IMR-90 (cell line): Measurements from ENCODE around the gene OR9G1. TPM values are rescaled to one million over a fixed set of nuclear protein-coding genes. Genes with fewer than 3 reads are reported as not detected.

Experiments
- ATAC-seq: fragments of 200-7000 bp; cut with Tn5 transposase; 2 replicates; pipeline ENCODE4 v1.9.1; 2020; ENCODE audit warnings: low read depth, mild to moderate bottlenecking, moderate library complexity
- BruUV-seq: library from RNA; stranded (reverse); fragments of 400-500 nt; replicated peaks from 2 replicates; lab custom pipeline; 2021; lab: Mats Ljungman, UMichigan
- CTCF ChIA-PET: fragments of 300-600 bp; formaldehyde crosslinking; extraction: SDS; loops from one replicate; lab custom pipeline; 2021; ENCODE audit warnings: antibody characterized with exemption; lab: Yijun Ruan, JAX
- POLR2A ChIA-PET: fragments of 300-600 bp; sonication (Branson Sonifier 250); formaldehyde crosslinking; loops from one replicate; lab custom pipeline; 2022; ENCODE audit warnings: antibody characterized with exemption; ENCODE audit not compliant: unreplicated experiment; lab: Charles Lee
- DNase-seq: peaks from one replicate; pipeline ENCODE4 v3.0.0; 2013
- H2AFZ ChIP-seq: replicated peaks from 2 replicates; pipeline ENCODE3; 2013; ENCODE audit warnings: low read length, mild to moderate bottlenecking; ENCODE audit not compliant: poor library complexity
- H2AK5ac ChIP-seq: 2 replicates; pipeline ENCODE4 v1.6.1; 2013; ENCODE audit warnings: low read depth, low read length, inconsistent platforms
- H2AK9ac ChIP-seq: replicated peaks from 2 replicates; pipeline ENCODE3; 2013; ENCODE audit warnings: mild to moderate bottlenecking, low read depth, low read length, moderate library complexity; ENCODE audit not compliant: poor library complexity
- H2BK120ac ChIP-seq: 2 replicates; pipeline ENCODE4 v1.6.1; 2013; ENCODE audit warnings: low read depth, low read length, inconsistent platforms
- H2BK15ac ChIP-seq: 3 replicates; pipeline ENCODE4 v1.6.1; 2013; ENCODE audit warnings: low read depth, low read length, inconsistent platforms
- H2BK20ac ChIP-seq: 2 replicates; pipeline ENCODE4 v1.6.1; 2013; ENCODE audit warnings: low read depth, mild to moderate bottlenecking, inconsistent platforms, low read length, moderate library complexity
- H2BK5ac ChIP-seq: 2 replicates; pipeline ENCODE4 v1.6.1; 2013; ENCODE audit warnings: mild to moderate bottlenecking, low read depth, low read length, inconsistent platforms; ENCODE audit not compliant: poor library complexity, severe bottlenecking
- H3K14ac ChIP-seq: replicated peaks from 2 replicates; pipeline ENCODE4 v1.6.1; 2013; ENCODE audit warnings: low read depth, low read length, inconsistent platforms
- H3K18ac ChIP-seq: 2 replicates; pipeline ENCODE4 v1.6.1; 2013; ENCODE audit warnings: low read depth, low read length, control low read depth
- H3K23ac ChIP-seq: 2 replicates; pipeline ENCODE4 v1.6.1; 2013; ENCODE audit warnings: low read depth, low read length, inconsistent platforms
- H3K27ac ChIP-seq: 2 replicates; pipeline ENCODE4 v1.5.1; 2013; ENCODE audit warnings: mild to moderate bottlenecking, control low read depth, low read length; ENCODE audit not compliant: insufficient read depth
- H3K27me3 ChIP-seq: 2 replicates; pipeline ENCODE4 v1.6.1; 2013; ENCODE audit warnings: low read length; ENCODE audit not compliant: control insufficient read depth, insufficient read depth
- H3K36me3 ChIP-seq: 2 replicates; pipeline ENCODE4 v1.6.1; 2013; ENCODE audit warnings: low read length, mixed read lengths; ENCODE audit not compliant: control insufficient read depth, insufficient read depth
- H3K4ac ChIP-seq: 2 replicates; pipeline ENCODE4 v1.6.1; 2013; ENCODE audit warnings: low read depth, low read length, inconsistent platforms
- H3K4me1 ChIP-seq: 2 replicates; pipeline ENCODE4 v1.6.1; 2013; ENCODE audit warnings: low read length, mixed read lengths; ENCODE audit not compliant: control insufficient read depth, insufficient read depth
- H3K4me2 ChIP-seq: 2 replicates; pipeline ENCODE4 v1.6.1; 2013; ENCODE audit warnings: low read depth, mild to moderate bottlenecking, control low read depth, low read length, moderate library complexity
- H3K4me3 ChIP-seq: 2 replicates; pipeline ENCODE4 v1.5.1; 2013; ENCODE audit warnings: low read depth, mild to moderate bottlenecking, control low read depth, low read length, moderate library complexity; ENCODE audit not compliant: insufficient read depth
- H3K56ac ChIP-seq: 2 replicates; pipeline ENCODE4 v1.6.1; 2013; ENCODE audit warnings: low read length, inconsistent platforms; ENCODE audit not compliant: insufficient read depth; ENCODE audit errors: extremely low read depth
- H3K79me1 ChIP-seq, 2 experiments: 2 replicates each; pipeline ENCODE4 v1.6.1; 2013; ENCODE audit warnings: low read length in 2 of 2, inconsistent platforms in 1 of 2, low read depth in 1 of 2
- H3K9ac ChIP-seq: 2 replicates; pipeline ENCODE4 v1.6.1; 2013; ENCODE audit warnings: low read depth, low read length, control low read depth
- H3K9me1 ChIP-seq: 2 replicates; pipeline ENCODE4 v1.6.1; 2013; ENCODE audit warnings: low read length, inconsistent platforms; ENCODE audit not compliant: insufficient read depth
- H3K9me3 ChIP-seq: 2 replicates; pipeline ENCODE4 v1.6.1; 2013; ENCODE audit warnings: low read length; ENCODE audit not compliant: control insufficient read depth, insufficient read depth
- H4K20me1 ChIP-seq: 2 replicates; pipeline ENCODE4 v1.6.1; 2013; ENCODE audit warnings: low read length, inconsistent platforms; ENCODE audit not compliant: insufficient read depth
- H4K5ac ChIP-seq: 2 replicates; pipeline ENCODE4 v1.6.1; 2013; ENCODE audit warnings: mild to moderate bottlenecking, low read depth, low read length, control low read depth
- H4K8ac ChIP-seq, 2 experiments: 2 replicates each; pipeline ENCODE4 v1.6.1; 2013; ENCODE audit warnings: low read depth in 2 of 2, low read length in 2 of 2, control low read depth in 1 of 2, inconsistent platforms in 1 of 2
- H4K91ac ChIP-seq: 2 replicates; pipeline ENCODE4 v1.6.1; 2013; ENCODE audit warnings: low read depth, low read length, inconsistent platforms; ENCODE audit not compliant: insufficient read depth
- BHLHE40 ChIP-seq: fragments of 150-350 bp; IDR thresholded peaks from 2 replicates; pipeline ENCODE4 v1.6.1; 2016; ENCODE audit warnings: mild to moderate bottlenecking, low read depth, low read length
- CEBPB ChIP-seq: IDR thresholded peaks from 2 replicates; pipeline ENCODE4 v1.6.1; 2012; ENCODE audit warnings: low read depth, low read length, improper control_type of control experiment
- CHD1 ChIP-seq: IDR thresholded peaks from 2 replicates; pipeline ENCODE4 v1.6.1; 2012; ENCODE audit warnings: low read depth, low read length, improper control_type of control experiment
- FOS ChIP-seq: fragments of 150-350 bp; IDR thresholded peaks from 2 replicates; pipeline ENCODE4 v1.6.1; 2016; ENCODE audit warnings: low read depth, low read length
- MAFK ChIP-seq: IDR thresholded peaks from 2 replicates; pipeline ENCODE4 v1.6.1; 2012; ENCODE audit warnings: low read depth, low read length, improper control_type of control experiment
- MAZ ChIP-seq: IDR thresholded peaks from 2 replicates; pipeline ENCODE4 v1.6.1; 2012; ENCODE audit warnings: low read depth, mild to moderate bottlenecking, low read length, improper control_type of control experiment, moderate library complexity, borderline replicate concordance
- MXI1 ChIP-seq: IDR thresholded peaks from 2 replicates; pipeline ENCODE4 v1.6.1; 2012; ENCODE audit warnings: low read depth, mild to moderate bottlenecking, low read length, moderate library complexity, borderline replicate concordance
- NFE2L2 ChIP-seq: fragments of 150-350 bp; IDR thresholded peaks from 2 replicates; pipeline ENCODE4 v1.6.1; 2016; ENCODE audit warnings: low read depth, mild to moderate bottlenecking, low read length
- RAD21 ChIP-seq: IDR thresholded peaks from 2 replicates; pipeline ENCODE4 v1.6.1; 2012; ENCODE audit warnings: low read length, improper control_type of control experiment
- RCOR1 ChIP-seq: IDR thresholded peaks from 2 replicates; pipeline ENCODE4 v1.6.1; 2012; ENCODE audit warnings: mild to moderate bottlenecking, low read length, improper control_type of control experiment; ENCODE audit not compliant: insufficient replicate concordance
- RFX5 ChIP-seq: IDR thresholded peaks from 2 replicates; pipeline ENCODE4 v1.8.0; 2012; ENCODE audit warnings: low read depth, mild to moderate bottlenecking, low read length, moderate library complexity
- SMC3 ChIP-seq: fragments of 150-350 bp; IDR thresholded peaks from 2 replicates; pipeline ENCODE4 v1.6.1; 2016; ENCODE audit warnings: low read depth, mild to moderate bottlenecking, antibody characterized with exemption, low read length, moderate library complexity
- WGBS, 2 experiments: methylation state at CpG; one replicate each; pipeline versions ENCODE4 v1.1.5 to v1.1.7; 2013; ENCODE audit warnings: missing lambda C conversion rate in 2 of 2; ENCODE audit not compliant: insufficient read length in 1 of 2; ENCODE audit errors: extremely low coverage in 2 of 2; 5-methylcytosine and 5-hydroxymethylcytosine counted together
- dilution Hi-C: fragments of 300-500 bp; cut with HindIII; formaldehyde crosslinking; loops from one replicate; pipeline ENCODE4 v1.14.3; 2018; ENCODE audit warnings: low sequenced_read_pairs; ENCODE audit not compliant: unreplicated experiment
- in situ Hi-C: fragments of 300-500 bp; cut with MboI; formaldehyde crosslinking; loops from 3 replicates; pipeline ENCODE4 v1.14.3; 2019; ENCODE audit warnings: low sequenced_read_pairs, inconsistent platforms, mixed read lengths
- intact Hi-C: fragments of 100-400 bp; cut with micrococcal nuclease; formaldehyde crosslinking; loops from 2 replicates; pipeline ENCODE4 v1.10.0; 2022
- polyA plus RNA-seq, 3 experiments: library from polyadenylated mRNA; depleted of rRNA; stranded (reverse); fragments of >200 nt; gene quantifications; 2 replicates each; pipeline ENCODE4 v1.2.3, GENCODE V29; 2012; ENCODE audit warnings: low replicate concordance in 1 of 3
- total RNA-seq: library from RNA; depleted of rRNA; stranded (reverse); fragments of >200 nt; gene quantifications from 2 replicates; pipeline ENCODE4 v1.2.3, GENCODE V29; 2012
- TF ChIP-seq, protein P1 (sequence below): fragments of 150-350 bp; IDR thresholded peaks from 2 replicates; pipeline ENCODE4 v1.6.1; 2017; ENCODE audit warnings: mild to moderate bottlenecking, antibody characterized with exemption, low read length, low read depth
- TF ChIP-seq, protein P2 (sequence below): fragments of 150-350 bp; IDR thresholded peaks from 2 replicates; pipeline ENCODE4 v1.6.1; 2016; ENCODE audit warnings: low read depth, mild to moderate bottlenecking, low read length, moderate library complexity, borderline replicate concordance
- TF ChIP-seq, protein P3 (sequence below): conservative IDR thresholded peaks from 2 replicates; pipeline ENCODE4 v1.5.1; 2012; ENCODE audit warnings: mild to moderate bottlenecking, low read depth, low read length, improper control_type of control experiment

OR9G1 gene
- total and polyA plus RNA-seq, 2 of the 4 experiments (the other 2 are of a cell fraction): not detected

DNA sequence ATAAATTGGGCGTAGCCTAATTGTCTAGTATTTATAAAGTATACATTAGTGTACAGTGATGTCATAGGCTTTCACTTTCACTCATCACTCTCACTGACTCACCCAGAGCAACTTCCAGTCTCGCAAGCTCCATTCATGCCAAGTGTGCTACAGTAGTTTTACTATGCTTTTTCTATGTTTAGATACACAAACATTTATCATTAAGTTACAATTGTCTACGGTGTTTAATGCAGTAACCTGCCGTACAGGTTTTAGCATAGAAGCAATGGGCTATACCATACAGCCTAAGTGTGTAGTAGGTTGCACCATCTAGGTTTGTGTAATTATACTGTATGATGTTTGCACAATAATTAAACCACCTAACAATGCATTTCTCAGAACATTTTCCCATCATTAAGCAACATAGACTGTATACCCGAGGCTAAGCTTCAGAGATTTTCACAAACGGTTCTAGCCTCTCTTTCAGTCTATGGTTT, 17.5 kb downstream of the OR9G1 start:
- H3K4me3 ChIP-seq: no peak overlapping the region
- H4K91ac ChIP-seq: no peak overlapping the region
- dilution Hi-C loops (no loop called here), in situ Hi-C loops (no loop called here), intact Hi-C loops (no loop called here)
- WGBS, 2 experiments: no CpG with 5 or more reads among the region's 6 CpGs
- H3K4me2 ChIP-seq: no peak overlapping the region
- no peaks in the 10 kb centered on the region for H3K79me1 ChIP-seq
- BruUV-seq: no TSS peak
- H4K5ac ChIP-seq: no peak overlapping the region
- no peaks in the 10 kb centered on the region for H3K9me1 ChIP-seq
- no peak overlapping the region for H2AK5ac ChIP-seq
- no peak overlapping the region for H2BK120ac ChIP-seq
- no peak overlapping the region for H3K27ac ChIP-seq
- POLR2A ChIA-PET: no interaction called here
- H2AFZ ChIP-seq: no peak overlapping the region
- H2AK9ac ChIP-seq: no peak overlapping the region
- H2BK5ac ChIP-seq: no peak overlapping the region
- H3K18ac ChIP-seq: no peak overlapping the region
- no peaks in the 10 kb centered on the region for H4K20me1 ChIP-seq
- H3K23ac ChIP-seq: no peak overlapping the region
- TF ChIP-seq, protein P1, sequence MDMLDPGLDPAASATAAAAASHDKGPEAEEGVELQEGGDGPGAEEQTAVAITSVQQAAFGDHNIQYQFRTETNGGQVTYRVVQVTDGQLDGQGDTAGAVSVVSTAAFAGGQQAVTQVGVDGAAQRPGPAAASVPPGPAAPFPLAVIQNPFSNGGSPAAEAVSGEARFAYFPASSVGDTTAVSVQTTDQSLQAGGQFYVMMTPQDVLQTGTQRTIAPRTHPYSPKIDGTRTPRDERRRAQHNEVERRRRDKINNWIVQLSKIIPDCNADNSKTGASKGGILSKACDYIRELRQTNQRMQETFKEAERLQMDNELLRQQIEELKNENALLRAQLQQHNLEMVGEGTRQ: no peak
- TF ChIP-seq BHLHE40: no peak
- TF ChIP-seq, protein P2, sequence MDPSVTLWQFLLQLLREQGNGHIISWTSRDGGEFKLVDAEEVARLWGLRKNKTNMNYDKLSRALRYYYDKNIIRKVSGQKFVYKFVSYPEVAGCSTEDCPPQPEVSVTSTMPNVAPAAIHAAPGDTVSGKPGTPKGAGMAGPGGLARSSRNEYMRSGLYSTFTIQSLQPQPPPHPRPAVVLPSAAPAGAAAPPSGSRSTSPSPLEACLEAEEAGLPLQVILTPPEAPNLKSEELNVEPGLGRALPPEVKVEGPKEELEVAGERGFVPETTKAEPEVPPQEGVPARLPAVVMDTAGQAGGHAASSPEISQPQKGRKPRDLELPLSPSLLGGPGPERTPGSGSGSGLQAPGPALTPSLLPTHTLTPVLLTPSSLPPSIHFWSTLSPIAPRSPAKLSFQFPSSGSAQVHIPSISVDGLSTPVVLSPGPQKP: no peak
- TF ChIP-seq, protein P3, sequence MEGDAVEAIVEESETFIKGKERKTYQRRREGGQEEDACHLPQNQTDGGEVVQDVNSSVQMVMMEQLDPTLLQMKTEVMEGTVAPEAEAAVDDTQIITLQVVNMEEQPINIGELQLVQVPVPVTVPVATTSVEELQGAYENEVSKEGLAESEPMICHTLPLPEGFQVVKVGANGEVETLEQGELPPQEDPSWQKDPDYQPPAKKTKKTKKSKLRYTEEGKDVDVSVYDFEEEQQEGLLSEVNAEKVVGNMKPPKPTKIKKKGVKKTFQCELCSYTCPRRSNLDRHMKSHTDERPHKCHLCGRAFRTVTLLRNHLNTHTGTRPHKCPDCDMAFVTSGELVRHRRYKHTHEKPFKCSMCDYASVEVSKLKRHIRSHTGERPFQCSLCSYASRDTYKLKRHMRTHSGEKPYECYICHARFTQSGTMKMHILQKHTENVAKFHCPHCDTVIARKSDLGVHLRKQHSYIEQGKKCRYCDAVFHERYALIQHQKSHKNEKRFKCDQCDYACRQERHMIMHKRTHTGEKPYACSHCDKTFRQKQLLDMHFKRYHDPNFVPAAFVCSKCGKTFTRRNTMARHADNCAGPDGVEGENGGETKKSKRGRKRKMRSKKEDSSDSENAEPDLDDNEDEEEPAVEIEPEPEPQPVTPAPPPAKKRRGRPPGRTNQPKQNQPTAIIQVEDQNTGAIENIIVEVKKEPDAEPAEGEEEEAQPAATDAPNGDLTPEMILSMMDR: no peak
- TF ChIP-seq RAD21: no peak
- no peak for TF ChIP-seq MXI1
- TF ChIP-seq FOS: no peak
- no peak for TF ChIP-seq CHD1
- TF ChIP-seq RCOR1: no peak
- TF ChIP-seq MAZ: no peak
- TF ChIP-seq CEBPB: no peak
- TF ChIP-seq MAFK: no peak
- TF ChIP-seq SMC3: no peak
- no peak for TF ChIP-seq NFE2L2
- no peak for TF ChIP-seq RFX5
- no peak overlapping the region for H2BK15ac ChIP-seq
- CTCF ChIA-PET: no interaction called here
- H3K27me3 ChIP-seq: no peaks in the 10 kb centered on the region
- H3K4me1 ChIP-seq: no peaks in the 10 kb centered on the region
- no peak overlapping the region for H3K9ac ChIP-seq
- DNase-seq: no peak
- ATAC-seq: no peak
- H3K56ac ChIP-seq: no peak overlapping the region
- H3K14ac ChIP-seq: no peak overlapping the region
- no peak overlapping the region for H2BK20ac ChIP-seq
- H3K9me3 ChIP-seq: peaks cover 8% of the 10 kb centered on the region
- H3K36me3 ChIP-seq: no peaks in the 10 kb centered on the region
- H3K4ac ChIP-seq: no peak overlapping the region
- H4K8ac ChIP-seq: no peak overlapping the region
